HG03457 (cell line): ENCODE results near the gene LIPF.
"Not testable (repeated sequence)": the region's sequence is repeated elsewhere in the genome, so short reads cannot be mapped to it uniquely, and the experiment has no call there.

ENCODE experiments used
- ATAC-seq: cut with Tn5 transposase; IDR thresholded peaks from one replicate; pipeline ENCODE4 v1.9.1; 2021; ENCODE audit warnings: moderate number of reproducible peaks; ENCODE audit not compliant: unreplicated experiment

Gene LIPF

DNA sequence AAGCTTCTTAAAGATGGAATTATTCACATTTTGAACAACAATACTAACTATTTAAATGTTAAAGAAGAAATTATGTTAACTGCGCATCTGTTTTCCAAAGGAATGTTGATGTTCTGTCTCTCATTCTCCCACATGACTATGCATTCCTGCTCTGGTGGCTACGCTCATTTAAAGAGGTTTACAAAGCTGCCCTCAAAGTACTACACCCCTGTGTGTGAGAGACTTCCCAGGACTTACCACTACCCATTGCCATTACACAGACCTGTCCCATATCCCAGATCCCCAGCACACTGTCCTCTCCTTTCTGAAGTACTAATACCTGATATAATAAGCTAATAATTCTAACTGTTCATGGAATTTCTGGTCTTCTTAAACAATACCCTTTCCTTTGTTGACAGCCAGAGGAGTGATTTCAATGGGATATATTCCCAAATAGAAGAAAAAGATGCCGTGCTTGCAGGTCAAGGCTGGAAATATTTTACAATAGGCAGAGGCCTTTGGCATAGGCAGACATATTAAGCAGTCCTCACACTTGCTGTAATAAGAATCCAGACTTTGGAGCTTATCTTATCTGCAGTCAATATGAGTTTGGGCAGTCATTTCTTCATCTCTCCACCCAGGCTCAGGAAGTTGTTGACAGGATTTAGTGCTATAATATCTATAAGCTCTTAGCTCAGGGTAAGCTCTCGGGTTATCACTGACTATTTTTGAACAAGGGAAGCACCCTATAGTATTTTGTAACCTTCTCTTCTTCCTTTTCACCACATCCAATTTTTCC is 12.2 kb downstream of the LIPF start:
- no peak for ATAC-seq

DNA sequence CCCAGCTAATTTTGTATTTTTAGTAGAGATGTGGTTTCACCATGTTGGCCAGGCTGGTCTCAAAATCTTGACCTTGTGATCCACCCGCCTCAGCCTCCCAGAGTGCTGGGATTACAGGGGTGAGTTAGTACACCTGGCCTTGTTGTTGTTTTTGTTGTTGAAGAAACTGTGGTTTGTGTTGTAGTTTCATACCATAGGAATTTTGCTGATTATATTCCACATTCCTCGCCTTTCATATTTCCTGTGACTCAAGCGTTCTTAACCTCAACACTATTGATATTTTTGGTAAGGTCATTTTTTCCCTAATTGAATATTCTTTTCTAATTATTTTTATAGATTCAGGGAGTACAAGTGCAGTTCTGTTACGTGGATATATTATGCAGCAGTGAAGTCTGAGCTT is 16.7 kb downstream of the LIPF start:
- no peak for ATAC-seq

GRCh38 chr10:88682491-88682890 is 18.2 kb downstream of the LIPF start:
- no peak for ATAC-seq

- no peak for ATAC-seq
Measured at GRCh38 chr10:88687853-88688467, 23.7 kb downstream of the LIPF start.

- no peak for ATAC-seq
Measured at GRCh38 chr10:88689366-88689765, 25.1 kb downstream of the LIPF start.

GRCh38 chr10:88693392-88694020 is 29.3 kb downstream of the LIPF start:
- ATAC-seq, result no peak

GRCh38 chr10:88702848-88703597 is 38.8 kb downstream of the LIPF start:
- no peak for ATAC-seq

- ATAC-seq, result no peak
Measured at GRCh38 chr10:88705958-88706357, 41.7 kb downstream of the LIPF start, which contains the start of gene LIPK. TSS of gene LIPK (plus strand) at chr10:88706249. CDS start at chr10:88724544, 18,295 bp downstream.

DNA sequence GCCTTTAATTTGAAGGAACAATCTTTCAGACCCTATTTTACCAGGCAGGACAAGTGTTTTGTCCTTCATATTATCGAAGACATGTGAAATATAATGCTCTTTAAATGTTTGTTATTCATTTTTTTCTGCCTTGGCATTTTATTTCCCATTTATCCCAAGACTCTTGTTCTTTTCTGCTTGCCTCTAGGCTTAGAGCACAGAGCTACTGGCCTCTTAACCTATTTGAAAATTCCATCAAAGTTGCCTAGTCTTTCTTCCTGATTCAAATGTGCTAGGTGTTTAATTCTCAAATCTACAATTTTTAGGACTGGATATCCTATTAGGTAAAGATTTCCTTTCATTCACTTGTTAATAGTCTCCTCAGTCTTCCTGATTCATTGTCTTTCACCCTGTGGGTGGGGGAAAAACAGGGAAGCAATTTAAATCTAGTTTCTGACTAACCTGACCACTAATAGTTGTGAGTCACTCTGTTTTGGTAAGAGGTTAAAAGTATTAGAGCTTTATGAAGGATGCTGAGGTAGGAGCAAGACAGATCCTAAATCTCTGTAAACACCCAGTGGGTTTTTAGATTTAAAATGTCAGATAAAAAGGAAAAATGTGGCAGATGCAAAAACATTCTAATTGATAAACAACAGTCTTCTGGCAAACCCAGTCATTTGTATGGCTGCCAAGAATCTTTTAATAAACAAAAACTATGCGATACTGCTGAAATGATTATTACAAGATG is 43.4 kb downstream of the LIPF start:
- ATAC-seq, result no peak

DNA sequence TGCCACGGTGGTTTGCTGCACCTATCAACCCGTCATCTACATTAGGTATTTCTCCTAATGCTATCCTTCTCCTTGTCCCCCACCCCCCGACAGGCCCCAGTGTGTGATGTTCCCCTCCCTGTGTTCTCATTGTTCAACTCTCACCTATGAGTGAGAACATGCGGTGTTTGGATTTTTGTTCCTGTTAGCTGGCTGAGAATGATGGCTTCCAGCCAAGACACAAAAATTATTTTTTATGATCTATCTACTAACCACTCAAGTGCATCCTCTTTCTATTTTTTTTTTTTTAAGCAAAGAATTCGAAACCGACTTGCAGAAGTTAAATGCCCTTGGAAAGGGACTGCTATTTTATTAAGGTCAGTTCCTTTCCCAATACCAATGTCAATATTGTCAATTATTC is 45.1 kb downstream of the LIPF start:
- ATAC-seq, result not testable (repeated sequence)

DNA sequence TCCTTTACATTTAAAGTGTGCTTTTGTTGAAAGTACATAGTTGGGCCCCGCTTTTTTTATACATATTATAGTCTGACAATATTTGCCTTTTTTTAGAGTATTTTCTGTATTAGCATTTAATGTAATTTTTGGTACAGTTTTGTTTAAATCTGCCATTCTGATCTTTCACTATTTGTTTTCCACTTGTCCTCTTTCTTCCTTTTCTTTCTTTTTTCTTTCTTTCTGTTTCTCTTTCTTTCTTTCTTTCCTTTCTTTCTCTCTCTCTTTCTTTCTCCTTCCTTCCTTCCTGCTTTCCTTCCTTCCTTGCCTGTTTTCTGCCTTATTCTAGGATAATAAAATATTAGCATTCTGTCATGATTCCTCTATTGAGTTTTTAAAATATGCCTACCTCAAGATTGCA is 51.3 kb downstream of the LIPF start:
- no peak for ATAC-seq

- no peak for ATAC-seq
Measured at GRCh38 chr10:88721392-88721791, 57.1 kb downstream of the LIPF start.

DNA sequence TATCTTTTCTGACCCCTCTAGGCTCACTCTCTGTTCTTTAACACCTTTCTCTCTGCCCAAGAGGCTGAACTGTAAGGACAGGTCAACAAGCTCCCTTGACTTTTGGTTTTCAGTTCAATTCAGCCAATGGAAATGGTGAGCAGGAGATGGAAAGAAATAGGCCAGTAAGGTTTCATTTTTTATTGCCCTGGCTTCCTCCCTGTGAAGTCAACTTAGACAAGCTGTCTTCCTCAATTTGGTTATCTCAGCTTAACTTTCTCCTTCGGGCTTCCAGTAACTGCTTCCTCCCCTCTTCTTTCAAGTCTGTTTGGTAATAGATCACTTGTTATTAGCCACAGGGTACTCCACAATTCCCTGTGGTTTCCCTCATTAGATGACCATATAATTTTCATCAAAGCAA is 61.6 kb downstream of the LIPF start:
- ATAC-seq, result no peak

DNA sequence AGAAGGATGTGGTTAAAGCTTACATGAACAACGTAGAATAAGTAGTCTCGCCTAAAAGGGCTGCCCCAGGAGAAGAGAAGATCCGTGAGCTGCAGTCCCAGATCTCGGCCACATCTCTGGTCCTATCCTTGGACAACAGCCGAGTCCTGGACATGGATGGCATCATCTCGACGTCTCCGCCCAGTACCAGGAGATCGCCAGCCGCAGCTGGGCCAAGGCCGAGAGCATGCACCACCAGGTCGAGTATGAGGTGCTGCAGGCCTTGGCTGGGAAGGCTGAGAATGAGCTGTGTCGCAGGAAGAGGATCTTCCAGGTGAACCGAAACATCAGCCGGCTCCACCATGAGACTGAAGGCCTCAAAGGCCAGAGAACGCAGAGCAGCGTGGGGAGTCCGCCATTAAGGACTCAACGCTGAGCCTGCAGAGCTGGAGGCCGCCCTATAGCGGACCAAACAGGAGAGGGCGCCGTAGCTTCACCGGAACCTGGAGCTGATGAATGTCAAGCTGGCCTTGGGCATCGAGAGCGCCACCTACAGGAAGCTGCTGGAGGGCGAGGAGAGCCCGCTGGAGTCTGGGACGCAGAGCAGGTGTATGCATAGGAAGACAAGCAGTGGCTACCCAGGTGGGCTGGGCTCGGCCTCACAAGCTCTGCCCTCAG is 64.0 kb downstream of the LIPF start:
- no peak for ATAC-seq
